ENCODE data around the gene REV1.

Gene REV1

GRCh38 chr2:99445065-99445464 is 44.8 kb downstream of the REV1 start:
- DNase-seq, result no peak

GRCh38 chr2:99444222-99444621 is 45.6 kb downstream of the REV1 start:
- DNase-seq, result no peak

DNA sequence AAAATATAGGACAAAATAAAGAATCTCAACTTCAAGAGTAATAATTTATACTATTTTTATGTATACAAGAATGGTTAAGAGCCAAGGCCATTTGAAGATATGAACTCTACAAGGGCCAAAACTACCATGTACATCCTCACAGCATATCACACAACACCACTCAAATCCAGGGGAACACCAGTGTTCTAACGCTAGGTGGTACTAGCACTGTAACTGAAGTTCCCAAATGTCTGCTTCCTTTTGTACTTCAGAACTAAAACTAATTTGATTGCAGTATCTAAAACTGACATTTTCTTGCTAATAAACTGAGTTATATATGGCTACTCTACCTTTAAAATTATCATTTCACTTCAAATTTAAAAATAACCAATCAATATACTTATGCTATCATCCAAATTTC is 47.0 kb downstream of the REV1 start:
- DNase-seq, result no peak

DNA sequence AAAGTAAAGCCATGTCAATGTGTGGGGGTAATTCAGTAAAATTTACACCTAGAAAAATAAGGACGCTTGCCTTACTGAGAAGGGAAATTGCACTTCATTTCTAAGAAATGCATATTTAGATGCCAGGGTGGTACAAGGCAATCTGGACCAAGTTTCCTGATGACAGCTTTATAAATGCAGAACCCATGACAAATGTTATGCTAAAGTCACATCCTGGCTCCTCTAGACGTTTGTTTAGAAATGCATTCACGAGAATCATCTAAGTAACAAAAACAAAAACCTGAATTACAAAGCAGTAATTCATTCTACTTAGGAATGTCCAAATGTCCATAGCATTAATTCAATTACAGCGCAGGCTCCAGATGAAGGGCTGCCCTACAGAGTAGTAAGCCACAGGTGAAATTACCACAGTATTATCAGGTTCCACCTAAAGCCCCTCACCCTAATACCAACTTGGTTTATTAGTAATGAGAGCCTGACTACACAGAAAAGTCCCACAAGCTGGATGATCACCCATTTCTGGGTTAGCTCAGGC is 49.8 kb downstream of the REV1 start:
- DNase-seq, result no peak

- no peak for DNase-seq
Observed at GRCh38 chr2:99436874-99437273, 52.9 kb downstream of the REV1 start.

GRCh38 chr2:99433340-99433739 is 56.5 kb downstream of the REV1 start:
- no peak for DNase-seq

- DNase-seq, result no peak
Observed at GRCh38 chr2:99431587-99432275, 58.1 kb downstream of the REV1 start.

- DNase-seq, result no peak
Observed at GRCh38 chr2:99430614-99431291, 59.1 kb downstream of the REV1 start.

DNA sequence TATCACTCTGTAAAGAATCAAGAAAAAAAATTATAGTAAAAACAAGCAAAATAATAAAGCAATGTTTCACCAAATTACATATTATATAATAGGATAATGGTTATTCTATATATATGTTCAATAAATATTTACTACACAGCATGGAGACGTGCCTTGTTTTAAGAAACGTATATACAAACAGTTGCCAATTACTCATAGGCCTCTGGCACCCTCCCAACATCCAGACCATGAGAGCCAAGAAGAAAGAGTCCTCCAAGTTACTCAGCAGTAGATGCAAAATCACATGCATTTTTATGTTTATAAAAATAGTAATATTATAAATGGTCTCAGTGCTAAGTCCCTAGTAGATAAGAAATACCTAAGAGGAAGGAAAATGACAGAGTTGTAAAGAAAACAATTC is 64.8 kb downstream of the REV1 start:
- DNase-seq, result no peak

- no peak for DNase-seq
Observed at GRCh38 chr2:99424371-99424770, 65.4 kb downstream of the REV1 start.

DNA sequence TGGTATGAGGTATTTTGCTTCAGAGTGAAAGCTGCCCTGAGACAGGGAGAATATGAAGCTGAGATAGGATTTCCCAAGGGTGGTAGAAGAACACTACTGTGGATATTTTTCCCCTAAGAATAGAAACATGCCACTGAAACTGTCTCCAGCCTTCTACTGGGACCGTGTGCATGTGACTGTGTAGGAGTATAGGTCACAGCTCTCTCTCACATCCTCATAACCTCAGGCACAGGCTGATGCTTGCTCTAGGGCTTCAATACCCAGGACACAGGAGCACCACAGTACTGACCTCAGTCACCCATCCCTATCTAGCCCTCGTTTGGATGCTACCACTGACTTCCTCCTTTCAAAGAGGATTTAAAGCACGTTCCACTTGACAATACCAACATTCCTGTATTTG is 67.2 kb downstream of the REV1 start:
- DNase-seq, result no peak

DNA sequence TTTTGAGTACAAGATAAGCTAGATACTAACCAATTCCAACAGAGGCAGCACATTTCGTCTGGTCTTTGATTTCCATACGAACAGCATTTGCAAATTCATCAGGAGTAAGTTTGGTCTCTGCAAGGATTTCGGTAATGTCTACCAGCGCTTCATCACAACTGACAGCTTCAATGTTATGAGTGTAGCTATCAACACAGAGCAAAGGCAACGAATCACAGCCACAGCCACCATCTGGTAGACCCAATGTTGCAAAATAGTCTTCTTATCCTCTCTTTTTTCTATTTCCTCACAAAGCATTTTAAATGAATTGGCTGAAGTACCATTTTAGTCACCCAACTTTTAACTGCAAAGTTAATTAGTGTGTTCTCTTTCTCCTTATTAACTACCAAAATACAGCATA is 68.3 kb downstream of the REV1 start:
- DNase-seq, result no peak

GRCh38 chr2:99420751-99421299 is 69.0 kb downstream of the REV1 start:
- DNase-seq, result no peak

GRCh38 chr2:99420031-99420430 is 69.8 kb downstream of the REV1 start:
- no peak for DNase-seq

DNA sequence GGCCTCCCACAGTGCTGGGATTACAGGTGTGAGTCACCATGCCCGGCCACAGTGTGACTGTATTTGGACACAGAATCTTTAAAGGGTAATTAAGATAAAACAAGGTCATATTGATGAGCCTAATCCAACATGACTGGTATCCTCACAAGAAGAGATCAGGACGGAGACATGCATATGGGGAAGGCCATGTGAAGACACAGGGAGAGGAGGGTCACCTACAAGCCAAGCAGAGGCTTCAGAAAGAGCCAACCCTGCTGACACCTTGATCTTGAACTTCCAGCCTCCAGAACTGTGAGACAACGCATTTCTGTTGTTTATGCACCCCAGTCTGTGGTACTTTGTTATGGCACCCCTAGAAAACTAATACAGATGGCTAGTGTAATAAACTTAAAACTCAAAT is 72.4 kb downstream of the REV1 start:
- DNase-seq, result no peak

- no peak for DNase-seq
Observed at GRCh38 chr2:99414566-99414965, 75.3 kb downstream of the REV1 start.

- DNase-seq, result no peak
Observed at GRCh38 chr2:99410276-99410675, 79.5 kb downstream of the REV1 start.

DNA sequence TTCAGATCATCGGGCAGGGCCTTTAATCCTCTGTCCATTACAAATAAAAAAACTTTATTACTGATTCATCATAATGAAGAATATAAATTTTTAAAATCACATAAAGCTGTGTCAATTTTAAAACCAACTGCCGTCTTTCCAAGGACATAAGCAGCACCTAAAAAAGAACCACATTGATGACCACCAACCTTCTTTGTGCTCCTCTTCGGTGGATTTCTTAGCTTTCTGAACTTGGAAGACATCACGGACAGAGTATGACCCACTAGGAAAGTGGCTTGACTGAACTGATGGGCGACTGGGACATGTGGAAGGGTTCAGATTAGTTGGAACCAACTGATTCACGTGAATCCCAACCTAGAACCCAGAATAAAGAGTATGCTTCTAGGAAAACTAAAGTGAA is 83.7 kb downstream of the REV1 start:
- no peak for DNase-seq

- no peak for DNase-seq
Observed at GRCh38 chr2:99404797-99405669, 84.8 kb downstream of the REV1 start.

GRCh38 chr2:99404039-99404796 is 85.6 kb downstream of the REV1 start:
- DNase-seq, result no peak

GRCh38 chr2:99403524-99403923 is 86.3 kb downstream of the REV1 start:
- no peak for DNase-seq

DNA sequence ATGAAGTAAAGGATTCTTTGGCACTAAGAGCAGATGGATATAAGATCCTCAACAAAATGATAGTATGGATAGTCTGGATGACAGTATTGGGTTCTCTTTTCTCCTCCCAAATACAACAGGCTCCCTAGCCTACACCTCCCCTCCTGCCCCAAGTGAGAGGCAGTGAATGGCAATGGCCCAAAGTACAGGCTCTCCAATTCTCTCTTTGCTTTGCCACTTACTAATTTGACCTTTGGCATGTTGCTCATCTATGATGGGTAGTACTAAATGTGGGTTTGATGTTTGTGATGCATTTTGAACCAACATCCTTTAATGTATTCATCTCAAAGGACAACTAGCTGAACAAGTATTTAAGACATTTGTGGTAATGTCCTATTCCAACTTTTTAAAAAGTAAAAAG is 86.7 kb downstream of the REV1 start:
- DNase-seq, result no peak

DNA sequence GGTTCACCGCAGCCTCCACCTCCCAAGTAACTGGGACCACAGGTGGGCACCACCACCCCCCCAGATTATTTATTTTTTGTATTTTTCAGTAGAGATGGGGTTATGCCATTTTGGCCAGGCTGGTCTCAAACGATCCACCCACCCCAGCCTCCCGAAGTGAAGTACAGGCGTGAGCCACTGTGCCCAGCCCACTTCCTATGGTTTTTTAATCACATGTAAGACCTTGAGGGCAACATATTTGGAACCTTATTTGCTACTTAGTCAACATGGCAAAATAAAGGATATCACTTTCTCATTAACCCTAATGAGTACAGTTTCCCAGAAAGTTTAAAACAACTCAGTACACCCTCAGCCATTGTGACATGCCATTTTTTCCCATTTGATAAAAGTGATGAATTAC is 88.0 kb downstream of the REV1 start:
- DNase-seq, result no peak
